ENCODE measurements around the gene RBP3.

RBP3 gene

DNA sequence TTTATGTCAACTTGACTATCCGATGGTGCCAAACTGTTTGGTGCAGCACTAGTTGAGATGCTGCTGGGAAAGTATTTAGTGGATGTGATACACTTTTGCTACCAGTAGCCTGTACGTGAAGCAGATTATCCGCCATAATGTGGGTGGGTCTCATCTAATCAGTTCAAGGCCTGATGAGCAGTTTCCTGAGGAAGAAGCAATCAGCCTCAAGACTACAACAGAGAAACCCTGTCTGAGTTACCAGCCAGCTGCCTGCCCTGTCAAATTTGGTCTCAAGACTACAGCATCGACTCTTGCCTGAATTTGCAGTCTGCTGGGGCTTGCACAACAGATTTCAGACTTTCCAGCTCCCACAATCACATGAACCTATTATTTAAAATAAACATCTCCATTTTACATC is 10.9 kb upstream of the RBP3 start:
- no peak for DNase-seq

DNA sequence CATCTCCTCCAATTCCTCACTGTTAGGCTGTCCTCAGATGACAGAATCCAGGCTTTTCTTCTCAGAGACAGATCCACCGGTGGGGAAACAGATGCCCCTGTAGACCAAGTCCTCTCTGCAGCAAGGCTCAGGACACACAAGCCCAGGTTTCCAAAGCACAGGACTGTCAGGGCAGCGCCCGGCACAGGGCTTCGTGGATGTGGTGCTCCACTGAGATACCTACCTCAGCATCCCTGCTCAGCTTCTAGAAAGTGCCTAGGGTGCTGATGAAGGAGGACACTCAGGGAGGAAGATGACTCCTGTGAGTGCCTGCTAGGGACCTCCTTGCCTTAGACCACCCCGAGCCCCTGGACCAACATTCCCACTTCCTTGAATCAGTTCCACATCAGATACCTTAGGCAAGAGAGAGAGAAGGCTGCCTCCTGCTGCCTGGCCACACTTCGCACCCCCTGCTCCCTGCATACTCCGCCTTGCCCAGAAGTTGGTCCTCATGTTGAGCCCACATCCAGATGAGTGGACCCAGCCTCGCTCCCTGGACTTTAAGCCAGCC is 8.9 kb upstream of the RBP3 start:
- no peak for DNase-seq

DNA sequence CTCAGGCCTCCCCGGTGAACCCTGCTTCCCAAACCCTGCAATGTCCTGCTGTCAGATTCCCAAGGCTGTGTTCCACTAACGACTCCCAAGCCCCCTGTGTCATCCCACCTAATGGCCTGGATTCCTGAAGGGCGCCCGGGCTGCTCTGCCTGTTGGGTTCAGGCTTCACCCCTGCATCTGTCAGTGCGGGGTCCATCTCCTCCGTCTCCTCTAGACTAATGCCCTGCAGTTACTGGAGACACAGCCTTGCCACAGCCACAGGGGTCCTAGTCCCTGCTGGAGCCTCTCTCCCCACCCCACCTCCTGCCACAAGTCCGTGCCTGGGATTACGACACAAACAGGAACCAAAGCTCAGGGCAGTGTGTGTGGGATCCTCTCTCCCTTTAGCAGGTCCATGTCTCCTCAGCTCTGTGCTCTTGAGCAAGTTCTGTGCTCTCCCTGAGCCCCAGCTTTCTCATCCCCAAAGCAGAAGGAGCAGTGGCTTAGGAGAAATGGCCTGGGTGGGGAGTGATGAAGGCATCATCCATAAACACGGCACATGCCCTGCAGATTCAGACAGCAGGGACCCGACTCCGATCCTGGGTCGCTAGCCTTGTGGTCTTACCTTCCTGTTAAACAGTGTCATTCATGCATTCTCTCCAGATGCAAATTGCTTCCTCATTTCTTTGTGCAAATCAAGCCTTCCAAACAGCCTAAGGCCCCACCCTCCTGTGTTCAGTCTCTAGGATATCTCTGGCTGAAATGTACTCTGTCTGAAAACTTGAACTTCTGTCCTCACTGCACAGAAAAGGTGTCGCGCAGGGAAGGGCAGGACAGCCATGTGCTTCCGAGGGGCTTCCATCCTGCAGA is 8.2 kb upstream of the RBP3 start:
- no peak for DNase-seq

DNA sequence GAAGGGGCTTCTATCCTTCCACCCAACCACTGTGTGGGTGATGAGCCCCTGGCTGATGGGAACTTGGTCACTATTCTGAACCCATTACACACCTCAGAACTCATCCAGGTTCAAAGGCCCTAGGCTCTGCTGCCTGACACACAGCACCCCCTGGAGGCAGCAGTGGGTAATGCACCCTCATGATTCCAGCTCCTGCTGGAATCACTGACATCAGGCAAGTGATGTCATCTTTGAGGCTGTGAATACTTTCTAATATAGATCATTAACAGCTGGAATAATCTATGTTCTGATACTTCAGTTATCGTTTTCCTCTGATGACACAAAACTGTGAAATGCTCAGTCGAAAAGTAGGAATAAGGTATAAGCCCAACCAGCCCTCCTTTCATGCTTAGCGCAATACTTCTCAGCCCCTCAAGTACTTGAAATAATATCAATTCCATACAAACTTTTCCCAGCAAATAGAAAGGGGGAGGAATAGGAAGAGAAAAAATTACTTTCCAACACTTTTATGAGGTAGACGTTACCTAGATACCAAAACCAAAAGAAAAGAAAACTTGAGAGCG is 7.5 kb upstream of the RBP3 start:
- DNase-seq, result peak; percentile 82

DNA sequence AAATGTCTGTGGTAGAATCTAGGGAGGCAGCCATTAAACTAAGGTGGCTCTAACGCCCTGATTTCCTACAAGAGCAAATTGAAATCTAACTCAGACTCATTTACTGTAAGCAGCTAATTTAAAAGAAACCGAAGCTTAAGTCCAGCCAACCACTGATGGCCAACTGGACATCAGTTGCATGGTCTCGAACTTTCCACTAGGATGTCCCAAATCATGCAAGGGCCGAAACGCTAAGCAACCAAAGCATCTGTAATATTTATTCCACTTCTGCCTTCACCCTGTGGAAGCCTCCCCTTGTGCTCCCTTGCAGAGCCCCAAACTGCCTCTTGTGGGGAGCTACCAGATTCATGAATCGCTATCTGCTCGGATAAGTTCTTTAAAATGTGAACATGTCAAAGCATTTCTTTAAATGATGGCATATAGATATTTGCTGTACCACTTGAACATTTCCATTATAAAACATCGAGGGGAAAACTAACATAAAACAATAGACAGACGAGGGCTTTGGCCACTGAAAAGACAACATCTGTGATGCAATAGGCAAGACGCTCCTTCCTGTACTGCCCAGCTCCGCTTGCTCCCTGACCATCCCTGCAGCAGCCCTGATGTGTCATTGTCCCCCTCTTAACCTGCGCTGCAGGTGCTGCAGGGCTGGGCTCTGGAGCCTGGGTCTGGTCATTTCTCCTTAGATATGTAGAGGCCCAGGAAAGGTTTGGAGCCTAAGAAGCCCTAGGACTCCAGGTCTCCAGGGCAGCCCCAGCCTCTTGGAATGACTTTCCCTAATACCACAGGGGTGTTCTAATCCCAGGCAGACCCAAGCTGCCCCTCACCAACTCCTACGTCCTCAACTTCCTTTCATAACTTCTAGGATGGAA is 2.9 kb upstream of the RBP3 start:
- DNase-seq, result no peak

DNA sequence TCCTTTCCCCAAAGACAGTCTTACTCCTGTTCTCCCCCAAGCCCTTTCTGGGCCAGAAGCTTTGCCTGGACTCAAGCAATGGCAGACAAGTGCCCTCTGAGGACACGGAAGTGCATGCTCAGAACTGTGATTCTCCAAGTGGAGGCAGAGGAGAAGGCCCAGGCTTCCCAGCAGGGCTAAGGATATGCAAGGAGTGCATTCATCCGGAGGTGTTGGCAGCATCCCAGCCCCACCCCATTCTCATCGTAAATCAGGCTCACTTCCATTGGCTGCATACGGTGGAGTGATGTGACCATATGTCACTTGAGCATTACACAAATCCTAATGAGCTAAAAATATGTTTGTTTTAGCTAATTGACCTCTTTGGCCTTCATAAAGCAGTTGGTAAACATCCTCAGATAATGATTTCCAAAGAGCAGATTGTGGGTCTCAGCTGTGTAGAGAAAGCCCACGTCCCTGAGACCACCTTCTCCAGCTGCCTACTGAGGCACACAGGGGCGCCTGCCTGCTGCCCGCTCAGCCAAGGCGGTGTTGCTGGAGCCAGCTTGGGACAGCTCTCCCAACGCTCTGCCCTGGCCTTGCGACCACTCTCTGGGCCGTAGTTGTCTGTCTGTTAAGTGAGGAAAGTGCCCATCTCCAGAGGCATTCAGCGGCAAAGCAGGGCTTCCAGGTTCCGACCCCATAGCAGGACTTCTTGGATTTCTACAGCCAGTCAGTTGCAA is 1.4 kb upstream of the RBP3 start:
- DNase-seq, result no peak

DNA sequence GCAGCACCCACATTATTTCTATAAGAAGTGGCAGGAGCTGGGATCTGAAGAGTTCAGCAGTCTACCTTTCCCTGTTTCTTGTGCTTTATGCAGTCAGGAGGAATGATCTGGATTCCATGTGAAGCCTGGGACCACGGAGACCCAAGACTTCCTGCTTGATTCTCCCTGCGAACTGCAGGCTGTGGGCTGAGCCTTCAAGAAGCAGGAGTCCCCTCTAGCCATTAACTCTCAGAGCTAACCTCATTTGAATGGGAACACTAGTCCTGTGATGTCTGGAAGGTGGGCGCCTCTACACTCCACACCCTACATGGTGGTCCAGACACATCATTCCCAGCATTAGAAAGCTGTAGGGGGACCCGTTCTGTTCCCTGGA is 874 bp upstream of the RBP3 start:
- no peak for DNase-seq

DNA sequence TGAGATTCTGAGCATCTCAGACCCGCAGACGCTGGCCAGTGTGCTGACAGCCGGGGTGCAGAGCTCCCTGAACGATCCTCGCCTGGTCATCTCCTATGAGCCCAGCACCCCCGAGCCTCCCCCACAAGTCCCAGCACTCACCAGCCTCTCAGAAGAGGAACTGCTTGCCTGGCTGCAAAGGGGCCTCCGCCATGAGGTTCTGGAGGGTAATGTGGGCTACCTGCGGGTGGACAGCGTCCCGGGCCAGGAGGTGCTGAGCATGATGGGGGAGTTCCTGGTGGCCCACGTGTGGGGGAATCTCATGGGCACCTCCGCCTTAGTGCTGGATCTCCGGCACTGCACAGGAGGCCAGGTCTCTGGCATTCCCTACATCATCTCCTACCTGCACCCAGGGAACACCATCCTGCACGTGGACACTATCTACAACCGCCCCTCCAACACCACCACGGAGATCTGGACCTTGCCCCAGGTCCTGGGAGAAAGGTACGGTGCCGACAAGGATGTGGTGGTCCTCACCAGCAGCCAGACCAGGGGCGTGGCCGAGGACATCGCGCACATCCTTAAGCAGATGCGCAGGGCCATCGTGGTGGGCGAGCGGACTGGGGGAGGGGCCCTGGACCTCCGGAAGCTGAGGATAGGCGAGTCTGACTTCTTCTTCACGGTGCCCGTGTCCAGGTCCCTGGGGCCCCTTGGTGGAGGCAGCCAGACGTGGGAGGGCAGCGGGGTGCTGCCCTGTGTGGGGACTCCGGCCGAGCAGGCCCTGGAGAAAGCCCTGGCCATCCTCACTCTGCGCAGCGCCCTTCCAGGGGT is 703 bp downstream of the RBP3 start:
- no peak for DNase-seq

DNA sequence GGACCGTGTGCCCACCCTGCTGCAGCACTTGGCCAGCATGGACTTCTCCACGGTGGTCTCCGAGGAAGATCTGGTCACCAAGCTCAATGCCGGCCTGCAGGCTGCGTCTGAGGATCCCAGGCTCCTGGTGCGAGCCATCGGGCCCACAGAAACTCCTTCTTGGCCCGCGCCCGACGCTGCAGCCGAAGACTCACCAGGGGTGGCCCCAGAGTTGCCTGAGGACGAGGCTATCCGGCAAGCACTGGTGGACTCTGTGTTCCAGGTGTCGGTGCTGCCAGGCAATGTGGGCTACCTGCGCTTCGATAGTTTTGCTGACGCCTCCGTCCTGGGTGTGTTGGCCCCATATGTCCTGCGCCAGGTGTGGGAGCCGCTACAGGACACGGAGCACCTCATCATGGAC is 1.4 kb downstream of the RBP3 start:
- no peak for DNase-seq

DNA sequence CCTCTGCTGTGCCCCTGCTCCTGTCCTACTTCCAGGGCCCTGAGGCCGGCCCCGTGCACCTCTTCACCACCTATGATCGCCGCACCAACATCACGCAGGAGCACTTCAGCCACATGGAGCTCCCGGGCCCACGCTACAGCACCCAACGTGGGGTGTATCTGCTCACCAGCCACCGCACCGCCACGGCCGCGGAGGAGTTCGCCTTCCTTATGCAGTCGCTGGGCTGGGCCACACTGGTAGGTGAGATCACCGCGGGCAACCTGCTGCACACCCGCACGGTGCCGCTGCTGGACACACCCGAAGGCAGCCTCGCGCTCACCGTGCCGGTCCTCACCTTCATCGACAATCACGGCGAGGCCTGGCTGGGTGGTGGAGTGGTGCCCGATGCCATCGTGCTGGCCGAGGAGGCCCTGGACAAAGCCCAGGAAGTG is 1.8 kb downstream of the RBP3 start:
- no peak for DNase-seq

DNA sequence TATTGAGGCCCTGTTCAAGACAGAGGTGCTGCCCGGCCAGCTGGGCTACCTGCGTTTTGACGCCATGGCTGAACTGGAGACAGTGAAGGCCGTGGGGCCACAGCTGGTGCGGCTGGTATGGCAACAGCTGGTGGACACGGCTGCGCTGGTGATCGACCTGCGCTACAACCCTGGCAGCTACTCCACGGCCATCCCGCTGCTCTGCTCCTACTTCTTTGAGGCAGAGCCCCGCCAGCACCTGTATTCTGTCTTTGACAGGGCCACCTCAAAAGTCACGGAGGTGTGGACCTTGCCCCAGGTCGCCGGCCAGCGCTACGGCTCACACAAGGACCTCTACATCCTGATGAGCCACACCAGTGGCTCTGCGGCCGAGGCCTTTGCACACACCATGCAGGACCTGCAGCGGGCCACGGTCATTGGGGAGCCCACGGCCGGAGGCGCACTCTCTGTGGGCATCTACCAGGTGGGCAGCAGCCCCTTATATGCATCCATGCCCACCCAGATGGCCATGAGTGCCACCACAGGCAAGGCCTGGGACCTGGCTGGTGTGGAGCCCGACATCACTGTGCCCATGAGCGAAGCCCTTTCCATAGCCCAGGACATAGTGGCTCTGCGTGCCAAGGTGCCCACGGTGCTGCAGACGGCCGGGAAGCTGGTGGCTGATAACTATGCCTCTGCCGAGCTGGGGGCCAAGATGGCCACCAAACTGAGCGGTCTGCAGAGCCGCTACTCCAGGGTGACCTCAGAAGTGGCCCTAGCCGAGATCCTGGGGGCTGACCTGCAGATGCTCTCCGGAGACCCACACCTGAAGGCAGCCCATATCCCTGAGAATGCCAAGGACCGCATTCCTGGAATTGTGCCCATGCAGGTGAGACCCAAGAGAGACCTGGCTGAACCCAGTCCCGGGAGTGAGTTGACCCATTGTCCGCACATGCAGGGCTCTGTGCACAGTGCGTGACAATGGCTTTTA is 2.8 kb downstream of the RBP3 start:
- no peak for DNase-seq

DNA sequence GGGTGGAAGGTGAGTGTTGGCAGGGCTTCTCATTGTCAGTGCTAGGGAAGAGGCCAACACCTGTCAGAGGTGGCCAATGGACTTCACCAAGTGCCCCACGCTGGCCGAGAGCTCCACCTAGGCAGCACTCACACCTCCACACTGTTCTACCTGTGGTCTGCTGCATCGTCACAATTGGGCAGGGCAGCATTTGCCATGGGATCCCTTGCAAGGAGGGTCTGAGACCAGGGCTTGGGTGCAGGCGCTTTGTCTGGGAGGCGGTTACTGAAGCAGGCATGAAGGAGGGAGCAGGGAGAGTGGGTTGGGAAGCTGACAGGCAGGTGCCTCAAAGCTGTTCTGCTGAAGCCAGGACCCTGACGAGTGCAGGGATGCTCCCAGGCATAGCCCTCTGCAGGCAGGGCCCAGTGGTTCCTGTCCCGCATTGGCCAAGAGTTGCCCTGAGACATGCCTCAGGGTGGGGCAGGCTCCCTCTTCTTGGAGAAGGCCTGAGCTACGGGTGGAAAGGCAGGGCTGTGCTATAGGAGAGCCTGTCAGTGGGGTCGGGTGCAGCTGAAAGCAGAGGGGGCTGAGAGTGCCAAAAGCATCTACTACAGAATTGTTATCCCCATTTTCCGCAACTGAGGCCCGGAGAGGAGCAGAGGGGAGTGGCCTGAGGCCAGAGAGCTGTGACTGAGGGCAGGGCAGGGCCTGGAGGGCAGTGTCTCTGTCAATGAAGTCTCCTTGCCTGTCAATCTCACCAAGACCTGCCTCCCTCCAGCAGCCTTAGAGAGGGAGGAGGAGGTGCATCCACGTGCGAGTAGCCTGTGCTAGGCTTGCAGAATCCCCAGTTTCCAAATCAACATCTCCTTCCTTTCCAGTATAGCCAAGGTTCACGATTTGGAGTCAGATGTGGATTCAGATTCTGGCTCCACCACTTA is 4.0 kb downstream of the RBP3 start:
- no peak for DNase-seq

DNA sequence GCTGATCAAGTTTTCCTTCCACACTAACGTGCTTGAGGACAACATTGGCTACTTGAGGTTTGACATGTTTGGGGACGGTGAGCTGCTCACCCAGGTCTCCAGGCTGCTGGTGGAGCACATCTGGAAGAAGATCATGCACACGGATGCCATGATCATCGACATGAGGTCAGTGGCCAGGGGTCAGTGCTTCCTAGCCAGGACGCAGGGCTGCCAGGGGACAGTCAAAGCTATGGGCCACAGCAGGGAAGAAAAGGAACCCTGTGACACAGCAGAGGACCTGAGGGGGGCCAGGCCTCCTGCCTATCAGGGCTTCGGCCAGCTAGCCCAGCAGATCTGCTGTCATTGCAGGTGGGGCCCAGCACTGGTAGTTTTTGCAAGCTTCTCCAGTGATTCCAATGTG is 5.2 kb downstream of the RBP3 start:
- DNase-seq, result no peak

DNA sequence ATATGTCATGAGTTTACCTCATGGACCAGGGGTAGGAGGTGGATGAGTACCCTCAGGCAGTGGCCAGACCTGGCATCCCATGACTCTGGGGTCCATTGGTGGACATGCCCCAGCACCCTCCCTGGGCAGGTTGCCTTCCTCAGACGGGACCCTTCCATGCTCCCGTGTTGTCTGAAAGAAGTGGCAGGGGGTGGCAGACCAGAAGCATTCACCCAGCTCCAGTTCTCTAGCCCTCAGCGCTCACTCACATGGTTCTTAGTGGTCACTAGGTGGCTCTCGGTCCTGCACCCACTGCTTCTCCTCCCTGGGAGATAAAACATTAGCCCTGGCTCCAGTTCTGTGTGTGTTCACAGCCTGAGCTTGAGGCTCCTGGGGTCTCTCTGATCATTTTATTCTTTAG is 6.0 kb downstream of the RBP3 start:
- no peak for DNase-seq

DNA sequence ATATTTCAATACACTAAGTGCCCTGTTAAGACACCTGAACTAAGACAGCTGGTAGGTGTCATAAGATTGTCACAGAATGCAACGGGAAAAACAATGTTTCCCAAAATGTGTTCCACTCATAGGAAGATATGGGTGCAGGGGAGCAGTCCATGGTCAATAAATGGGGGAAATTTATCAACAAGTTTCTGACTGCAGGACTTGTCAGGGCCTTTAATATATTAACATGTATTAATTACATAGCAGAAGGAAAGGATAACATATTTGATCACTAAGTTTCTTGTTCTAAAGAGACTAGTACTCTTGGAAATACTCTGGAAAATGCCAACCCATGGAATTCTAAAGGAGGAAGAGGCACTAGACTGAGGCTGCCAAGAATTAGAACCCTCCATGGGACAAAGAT is 6.7 kb downstream of the RBP3 start:
- DNase-seq, result no peak

DNA sequence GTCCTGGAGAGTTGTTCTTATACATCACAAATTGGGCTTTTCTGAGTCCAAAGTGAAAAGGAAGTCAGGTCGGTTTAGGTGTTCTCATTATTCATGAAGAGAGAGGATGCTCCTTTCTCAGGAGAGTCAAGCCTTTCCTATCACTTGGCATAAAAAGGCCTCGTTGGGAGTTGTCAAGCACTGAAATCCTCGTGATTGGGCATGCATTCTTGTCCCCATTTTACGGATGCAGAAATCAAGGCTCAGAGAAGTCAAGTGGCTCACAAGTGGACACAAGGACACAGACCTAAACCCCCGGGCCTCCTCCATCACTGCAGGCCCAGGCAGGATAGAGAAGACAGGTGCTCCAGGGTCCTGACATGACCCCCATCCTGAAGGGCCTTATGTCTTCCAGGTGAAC is 8.5 kb downstream of the RBP3 start:
- no peak for DNase-seq

DNA sequence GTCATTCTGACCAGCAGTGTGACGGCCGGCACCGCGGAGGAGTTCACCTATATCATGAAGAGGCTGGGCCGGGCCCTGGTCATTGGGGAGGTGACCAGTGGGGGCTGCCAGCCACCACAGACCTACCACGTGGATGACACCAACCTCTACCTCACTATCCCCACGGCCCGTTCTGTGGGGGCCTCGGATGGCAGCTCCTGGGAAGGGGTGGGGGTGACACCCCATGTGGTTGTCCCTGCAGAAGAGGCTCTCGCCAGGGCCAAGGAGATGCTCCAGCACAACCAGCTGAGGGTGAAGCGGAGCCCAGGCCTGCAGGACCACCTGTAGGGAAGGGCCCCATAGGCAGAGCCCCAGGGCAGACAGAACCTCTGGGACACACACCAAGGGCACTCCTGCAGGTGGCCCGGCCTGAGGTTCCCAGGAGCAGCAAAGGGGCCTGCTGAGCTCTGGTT is 9.0 kb downstream of the RBP3 start:
- no peak for DNase-seq

DNA sequence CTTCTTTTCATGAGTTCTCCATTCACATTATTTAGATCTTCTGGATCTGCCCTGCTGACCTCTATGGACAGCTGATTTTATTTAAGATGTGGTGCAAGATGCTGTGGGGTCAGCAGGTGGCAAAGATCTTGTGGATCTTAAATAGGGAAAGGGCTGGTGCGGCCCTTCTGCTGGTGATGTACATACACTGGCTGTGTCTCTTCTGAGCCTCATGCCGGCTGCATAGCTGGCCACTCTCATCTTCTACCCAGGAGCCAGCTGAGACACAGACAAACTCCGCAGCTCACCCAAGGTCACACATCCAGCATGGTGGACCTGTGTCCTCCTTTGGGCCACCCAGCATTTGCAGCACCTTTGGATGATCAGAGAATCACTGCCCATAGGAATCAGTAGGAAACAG is 9.7 kb downstream of the RBP3 start:
- no peak for DNase-seq

DNA sequence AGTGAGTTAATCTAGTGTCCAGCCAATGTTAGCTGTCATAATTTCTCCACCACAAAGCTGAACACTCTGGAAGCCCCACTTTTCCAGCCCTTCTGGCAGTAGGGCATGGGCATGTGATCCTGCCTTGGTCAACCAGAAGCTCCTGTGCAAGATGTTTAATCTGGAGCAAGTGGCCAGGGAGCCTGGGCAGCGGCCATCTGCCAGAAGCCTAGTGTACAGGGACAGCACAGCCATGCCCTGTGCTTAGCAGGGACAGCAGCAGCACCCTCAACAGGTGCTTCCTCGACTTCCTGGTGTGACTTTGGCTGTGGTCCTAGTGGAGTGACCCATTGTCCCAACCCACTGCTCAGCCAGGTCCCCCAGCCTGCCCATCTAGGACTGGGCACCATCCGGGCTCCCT is 10.3 kb downstream of the RBP3 start:
- no peak for DNase-seq

DNA sequence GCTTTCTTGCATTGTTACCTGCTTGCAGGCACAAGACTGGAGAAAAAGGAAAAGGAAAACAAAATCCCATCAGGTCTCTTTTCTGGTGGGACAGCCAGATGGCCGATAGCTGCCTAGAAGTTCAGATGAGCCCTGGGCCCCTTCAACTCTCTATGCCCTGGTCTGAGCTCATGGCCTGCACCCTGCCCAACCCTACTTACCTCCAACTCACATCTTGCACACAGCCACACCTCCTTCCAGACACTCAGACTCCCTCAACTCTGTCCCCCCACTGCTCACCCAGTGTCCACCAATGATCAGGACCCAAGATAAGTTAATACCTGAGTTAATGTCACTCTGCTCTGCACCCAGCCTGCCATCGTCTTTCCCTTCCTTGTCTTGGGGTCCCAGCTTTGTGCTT is 10.9 kb downstream of the RBP3 start:
- no peak for DNase-seq
